ENCODE results near the gene TIMP1. TPM values are rescaled to one million over a fixed set of nuclear protein-coding genes. Genes with fewer than 3 reads are reported as not detected.
A peak's percentile ranks its signal among the peaks of the same experiment; 100 is the strongest.

TIMP1 gene
- total RNA-seq, 1 experiment from 2014 or later: 89.0 TPM

GRCh38 chrX:47573341-47574075 is 8.7 kb upstream of the TIMP1 start:
- DNase-seq (ENCODE audit: low spot score): peak; percentile 57

- DNase-seq (ENCODE audit: low spot score): no peak
Observed at GRCh38 chrX:47574076-47574546, 8.1 kb upstream of the TIMP1 start.

- no peak for DNase-seq (ENCODE audit: low spot score)
Observed at GRCh38 chrX:47574547-47575301, 7.5 kb upstream of the TIMP1 start.

- DNase-seq (ENCODE audit: low spot score): no peak
Observed at GRCh38 chrX:47576021-47576898, 6.0 kb upstream of the TIMP1 start.

- DNase-seq (ENCODE audit: low spot score): no peak
Observed at GRCh38 chrX:47577424-47577823, 4.8 kb upstream of the TIMP1 start.

- no peak for DNase-seq (ENCODE audit: low spot score)
Observed at GRCh38 chrX:47577901-47578300, 4.3 kb upstream of the TIMP1 start.

- no peak for DNase-seq (ENCODE audit: low spot score)
Observed at GRCh38 chrX:47578692-47579091, 3.5 kb upstream of the TIMP1 start.

GRCh38 chrX:47579537-47579936 is 2.7 kb upstream of the TIMP1 start:
- DNase-seq (ENCODE audit: low spot score): no peak

- no peak for DNase-seq (ENCODE audit: low spot score)
Observed at GRCh38 chrX:47583240-47583861, 1.1 kb downstream of the TIMP1 start.

GRCh38 chrX:47584714-47585113 is 2.5 kb downstream of the TIMP1 start:
- DNase-seq (ENCODE audit: low spot score): no peak

GRCh38 chrX:47585273-47585672 is 3.0 kb downstream of the TIMP1 start:
- DNase-seq (ENCODE audit: low spot score): no peak

GRCh38 chrX:47586043-47586787 is 4.0 kb downstream of the TIMP1 start:
- no peak for DNase-seq (ENCODE audit: low spot score)

- no peak for DNase-seq (ENCODE audit: low spot score)
Observed at GRCh38 chrX:47587091-47587891, 5.1 kb downstream of the TIMP1 start.

GRCh38 chrX:47587906-47588735 is 5.9 kb downstream of the TIMP1 start:
- DNase-seq (ENCODE audit: low spot score): no peak

- no peak for DNase-seq (ENCODE audit: low spot score)
Observed at GRCh38 chrX:47590984-47591383, 8.7 kb downstream of the TIMP1 start.

- no peak for DNase-seq (ENCODE audit: low spot score)
Observed at GRCh38 chrX:47593522-47593921, 11.3 kb downstream of the TIMP1 start.

GRCh38 chrX:47595716-47596251 is 13.5 kb downstream of the TIMP1 start:
- DNase-seq (ENCODE audit: low spot score): no peak

- no peak for DNase-seq (ENCODE audit: low spot score)
Observed at GRCh38 chrX:47596256-47596655, 14.0 kb downstream of the TIMP1 start.

- no peak for DNase-seq (ENCODE audit: low spot score)
Observed at GRCh38 chrX:47597222-47597621, 15.0 kb downstream of the TIMP1 start.
